Measurements from ENCODE around the gene TBC1D24. TPM values are rescaled to one million over a fixed set of nuclear protein-coding genes. Genes with fewer than 3 reads are reported as not detected.
A peak's percentile ranks its signal among the peaks of the same experiment; 100 is the strongest.

Gene TBC1D24
- total RNA-seq, 1 donor from 2014 or later = 25.0 TPM

DNA sequence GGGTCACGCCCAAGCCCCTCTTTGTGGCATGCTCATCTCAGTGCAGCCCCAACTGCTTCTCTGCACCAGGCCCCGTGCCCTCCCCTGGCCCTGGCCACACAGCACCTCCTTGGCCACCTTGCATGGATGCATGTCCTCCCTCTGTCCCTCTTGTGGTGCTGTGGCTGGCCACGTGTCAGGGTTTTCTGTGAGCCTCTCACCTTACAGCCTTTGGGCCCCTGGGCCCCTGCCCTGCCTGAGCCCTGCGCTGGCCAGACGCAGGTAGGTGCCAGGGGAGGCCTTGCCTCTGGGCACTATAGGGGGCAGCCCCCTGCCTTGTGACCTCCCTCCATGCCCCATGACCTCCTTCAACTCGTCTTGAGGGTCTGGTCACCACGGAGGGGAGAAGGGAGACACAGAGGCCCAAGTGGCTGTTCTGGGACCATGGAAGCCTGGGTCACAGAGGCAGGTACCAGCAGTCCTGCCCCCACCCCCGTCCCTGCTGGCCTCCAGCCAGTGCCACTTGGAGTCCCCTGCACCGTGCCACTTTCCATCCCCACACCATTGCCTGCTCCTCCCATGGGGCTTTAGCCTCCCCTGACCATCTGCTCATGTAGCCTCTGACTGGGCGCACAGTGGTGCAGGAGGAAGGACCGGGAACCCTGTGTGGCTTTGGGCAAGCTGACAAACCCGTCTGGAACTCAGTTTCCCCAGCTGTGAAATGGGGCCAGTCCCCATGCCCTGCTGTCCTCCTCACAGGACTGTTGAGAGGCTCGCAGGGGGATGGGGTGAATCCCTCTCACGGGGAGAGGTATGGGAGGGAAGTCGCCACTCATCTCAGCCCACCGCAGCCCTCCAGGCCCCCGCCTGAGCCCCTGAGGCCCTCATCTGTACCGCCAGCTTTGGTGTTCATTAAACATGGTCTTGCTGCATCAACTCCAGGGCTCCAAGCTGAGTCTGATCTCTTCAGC, 27.3 kb downstream of the TBC1D24 start:
- Mint-ChIP-seq H3K36me3 (peaks cover 5% of the 10 kb centered on the region), H3K27me3 (ENCODE audit: low read depth) (no peaks in the 10 kb centered on the region), H3K9me3 (no peaks in the 10 kb centered on the region), H3K27ac (peak overlapping the region; percentile 98), H3K4me1 (peaks cover 18% of the 10 kb centered on the region), H3K4me3 (peak overlapping the region; percentile 61)
- no peak for DNase-seq (ENCODE audit: low spot score in 2 of 2, unreplicated experiment in 2 of 2)
- TF ChIP-seq, protein P1, sequence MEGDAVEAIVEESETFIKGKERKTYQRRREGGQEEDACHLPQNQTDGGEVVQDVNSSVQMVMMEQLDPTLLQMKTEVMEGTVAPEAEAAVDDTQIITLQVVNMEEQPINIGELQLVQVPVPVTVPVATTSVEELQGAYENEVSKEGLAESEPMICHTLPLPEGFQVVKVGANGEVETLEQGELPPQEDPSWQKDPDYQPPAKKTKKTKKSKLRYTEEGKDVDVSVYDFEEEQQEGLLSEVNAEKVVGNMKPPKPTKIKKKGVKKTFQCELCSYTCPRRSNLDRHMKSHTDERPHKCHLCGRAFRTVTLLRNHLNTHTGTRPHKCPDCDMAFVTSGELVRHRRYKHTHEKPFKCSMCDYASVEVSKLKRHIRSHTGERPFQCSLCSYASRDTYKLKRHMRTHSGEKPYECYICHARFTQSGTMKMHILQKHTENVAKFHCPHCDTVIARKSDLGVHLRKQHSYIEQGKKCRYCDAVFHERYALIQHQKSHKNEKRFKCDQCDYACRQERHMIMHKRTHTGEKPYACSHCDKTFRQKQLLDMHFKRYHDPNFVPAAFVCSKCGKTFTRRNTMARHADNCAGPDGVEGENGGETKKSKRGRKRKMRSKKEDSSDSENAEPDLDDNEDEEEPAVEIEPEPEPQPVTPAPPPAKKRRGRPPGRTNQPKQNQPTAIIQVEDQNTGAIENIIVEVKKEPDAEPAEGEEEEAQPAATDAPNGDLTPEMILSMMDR (IDR thresholded peaks at IDR 0.05; ENCODE audit: unreplicated experiment) = no peak

DNA sequence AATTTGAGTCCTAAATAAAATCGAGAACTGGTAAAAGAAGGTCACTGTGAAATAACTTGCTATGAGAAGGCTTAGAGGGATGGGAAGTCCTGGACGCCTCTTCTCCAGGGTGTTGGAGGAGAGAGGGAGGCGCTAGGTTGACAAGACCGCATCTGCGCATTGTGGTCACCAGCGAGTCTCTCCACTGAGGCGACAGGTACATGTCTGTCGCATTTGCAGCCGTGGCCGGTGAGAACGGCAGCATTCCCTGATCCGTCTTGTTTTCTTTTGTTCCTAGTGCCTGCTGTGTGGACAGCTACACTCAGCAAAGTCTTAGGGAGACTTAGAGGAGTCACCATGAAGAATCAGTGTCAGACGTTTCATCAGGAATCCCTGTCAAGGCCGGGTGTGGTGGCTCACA, 30.8 kb downstream of the TBC1D24 start:
- Mint-ChIP-seq H3K4me3 (no peak overlapping the region), H3K9me3 (no peaks in the 10 kb centered on the region), H3K36me3 (no peaks in the 10 kb centered on the region), H3K27me3 (ENCODE audit: low read depth) (no peaks in the 10 kb centered on the region), H3K4me1 (peaks cover 20% of the 10 kb centered on the region), H3K27ac (no peak overlapping the region)
- DNase-seq (ENCODE audit: low spot score in 2 of 2, unreplicated experiment in 2 of 2) = no peak
- TF ChIP-seq, protein P1 (IDR thresholded peaks at IDR 0.05; ENCODE audit: unreplicated experiment) = no peak

DNA sequence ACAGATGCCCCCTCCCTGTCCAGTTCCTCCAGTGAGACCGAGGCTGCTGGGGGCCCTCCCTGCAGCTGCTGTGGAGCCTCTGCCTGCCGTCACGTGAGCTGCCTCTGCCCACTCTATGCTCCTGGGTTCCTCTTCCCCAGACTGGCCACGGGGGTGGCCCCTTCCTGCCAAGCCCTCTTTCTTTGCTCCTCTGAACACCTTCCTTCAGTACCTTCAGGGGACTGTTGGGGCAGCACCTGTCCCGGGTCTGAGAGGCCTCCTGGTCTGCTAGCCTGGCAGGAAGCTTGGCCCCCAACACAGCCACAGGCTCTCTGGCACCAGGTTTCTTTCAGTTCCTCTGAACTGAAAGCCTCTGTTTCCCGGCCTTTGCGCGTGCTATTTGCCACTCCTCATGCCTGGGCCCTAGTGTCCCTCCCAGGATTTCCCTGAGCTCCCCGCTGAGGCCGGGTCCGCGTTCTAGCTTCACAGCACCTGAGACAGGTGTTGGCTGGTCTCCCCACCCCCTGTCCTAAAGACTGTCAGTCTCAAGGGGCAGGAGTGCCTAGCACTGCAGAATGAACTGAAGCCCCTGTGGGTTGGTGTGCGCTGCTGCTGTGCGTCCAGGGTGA, 32.2 kb downstream of the TBC1D24 start:
- no peak for DNase-seq (ENCODE audit: low spot score in 2 of 2, unreplicated experiment in 2 of 2)
- TF ChIP-seq, protein P1 (IDR thresholded peaks at IDR 0.05; ENCODE audit: unreplicated experiment) = no peak
- Mint-ChIP-seq H3K4me1 (peaks cover 18% of the 10 kb centered on the region), H3K36me3 (no peaks in the 10 kb centered on the region), H3K4me3 (no peak overlapping the region), H3K9me3 (no peaks in the 10 kb centered on the region), H3K27me3 (ENCODE audit: low read depth) (peaks cover 3% of the 10 kb centered on the region), H3K27ac (no peak overlapping the region)

DNA sequence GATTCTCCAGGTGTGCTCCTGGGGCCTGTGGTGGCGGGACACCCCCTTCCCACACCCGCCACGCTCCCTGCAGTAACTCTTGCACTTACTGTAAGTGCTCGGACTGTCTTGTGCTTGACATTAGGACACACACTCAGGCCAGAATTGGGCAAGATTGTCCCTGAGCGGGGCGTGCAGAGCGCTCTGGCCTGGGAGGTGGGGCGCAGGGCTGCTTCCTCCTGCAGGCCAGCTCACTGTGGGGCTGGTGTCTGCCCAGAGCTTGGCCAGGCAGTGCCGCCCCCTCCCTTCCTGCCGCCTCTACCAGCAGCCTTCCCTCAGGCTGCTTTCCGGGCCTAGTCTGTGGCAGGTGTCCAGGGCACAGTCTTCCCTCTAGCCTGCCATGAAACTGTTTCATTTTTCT, 32.7 kb downstream of the TBC1D24 start:
- H3K9me3 Mint-ChIP-seq = no peaks in the 10 kb centered on the region
- peaks cover 18% of the 10 kb centered on the region for H3K4me1 Mint-ChIP-seq
- TF ChIP-seq, protein P1 (IDR thresholded peaks at IDR 0.05; ENCODE audit: unreplicated experiment) = no peak
- no peak overlapping the region for H3K4me3 Mint-ChIP-seq
- peaks cover 3% of the 10 kb centered on the region for H3K27me3 Mint-ChIP-seq (ENCODE audit: low read depth)
- no peak for DNase-seq (ENCODE audit: low spot score in 2 of 2, unreplicated experiment in 2 of 2)
- H3K27ac Mint-ChIP-seq = no peak overlapping the region
- H3K36me3 Mint-ChIP-seq = no peaks in the 10 kb centered on the region

DNA sequence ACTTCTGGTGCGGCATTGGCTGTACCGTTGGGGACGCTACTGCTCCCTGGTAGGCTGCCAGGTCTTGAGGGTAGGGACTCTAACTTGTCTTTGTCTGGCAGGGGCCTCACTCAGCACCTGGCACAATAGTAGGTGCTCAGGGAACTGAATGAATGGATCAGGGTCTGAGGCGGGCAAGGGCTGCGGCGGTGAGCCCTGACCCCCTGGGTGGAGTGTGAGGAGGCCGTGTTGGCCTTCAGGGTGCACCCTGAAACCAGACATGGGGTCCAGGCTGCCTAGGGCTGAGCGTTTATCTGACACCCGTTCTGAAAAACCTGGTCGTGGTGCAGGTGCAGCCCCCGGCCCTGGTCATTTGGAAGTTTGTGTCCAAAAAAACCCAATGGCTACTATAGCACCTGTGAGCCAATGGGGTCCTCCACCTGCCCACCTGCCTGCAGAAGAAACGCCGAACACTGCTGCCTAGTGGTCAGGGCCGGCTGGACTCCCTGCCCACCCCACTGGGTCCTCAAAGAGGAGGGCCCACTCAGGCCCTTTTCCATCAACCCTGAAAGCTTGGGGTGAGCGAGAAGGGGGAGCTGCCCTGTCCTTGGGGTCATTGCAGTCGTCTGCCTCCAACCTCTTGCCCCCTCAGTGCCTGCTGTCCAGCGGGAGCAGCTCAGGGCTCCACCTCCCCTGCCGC, 33.9 kb downstream of the TBC1D24 start:
- Mint-ChIP-seq H3K9me3 (no peaks in the 10 kb centered on the region), H3K36me3 (no peaks in the 10 kb centered on the region), H3K27me3 (ENCODE audit: low read depth) (peaks cover 3% of the 10 kb centered on the region), H3K4me1 (peaks cover 22% of the 10 kb centered on the region), H3K27ac (no peak overlapping the region), H3K4me3 (no peak overlapping the region)
- no peak for DNase-seq (ENCODE audit: low spot score in 2 of 2, unreplicated experiment in 2 of 2)
- TF ChIP-seq, protein P1 (IDR thresholded peaks at IDR 0.05; ENCODE audit: unreplicated experiment) = no peak

Data from mesothelial cell of epicardium (in vitro differentiated cells).